Measurements from ENCODE around the gene CDON. TPM values are rescaled to one million over a fixed set of nuclear protein-coding genes. Genes with fewer than 3 reads are reported as not detected.

The CDON gene
- total and polyA plus RNA-seq, 2 donors (not counting 3 experiments of a cell fraction or from before 2014, with no cell fraction given), result 1.6 to 3.8 TPM

- H3K9me3 ChIP-seq (replicated peaks; ENCODE audit: control insufficient read depth, insufficient read depth, low read length), result no peaks in the 10 kb centered on the region
- no peaks in the 10 kb centered on the region for H3K36me3 ChIP-seq (ENCODE audit: control insufficient read depth in 2 of 2, extremely low read depth in 1 of 2, insufficient read depth in 2 of 2, low read length in 2 of 2)
- dilution Hi-C loops (cut with MboI; ENCODE audit: extremely low pct_ligation_motif_present, low sequenced_read_pairs), result no loop called here
- CTCF ChIA-PET, result no interaction called here
- DNase-seq (ENCODE audit: low read depth, low spot score) (no peak), FAIRE-seq (no peak)
- no peak overlapping the region for H2AFZ ChIP-seq (ENCODE audit: low read depth, low read length)
- no peak for TF ChIP-seq POLR2AphosphoS5 (IDR thresholded peaks at IDR 0.05; ENCODE audit: insufficient read depth, low read depth, low read length)
- TF ChIP-seq JUN (IDR thresholded peaks at IDR 0.05; ENCODE audit: borderline replicate concordance, insufficient read depth, insufficient read length, low read depth), result no peak
- no peak for TF ChIP-seq POLR2A (IDR thresholded peaks at IDR 0.05; ENCODE audit: low read depth, low read length)
- TF ChIP-seq MAX (IDR thresholded peaks at IDR 0.05; ENCODE audit: insufficient read depth, insufficient read length), result no peak
- no peak for TF ChIP-seq GATA2 (IDR thresholded peaks at IDR 0.05; ENCODE audit: insufficient read depth, insufficient read length, low read depth, low read length)
- no peak for TF ChIP-seq EZH2 (IDR thresholded peaks at IDR 0.05; ENCODE audit: borderline replicate concordance, low read depth, low read length, severe bottlenecking)
- no peak for TF ChIP-seq MYC (IDR thresholded peaks at IDR 0.05; ENCODE audit: low read depth, low read length)
- TF ChIP-seq CTCF (IDR thresholded peaks at IDR 0.05; ENCODE audit: extremely low read depth in 1 of 2, insufficient read depth in 1 of 2, low read depth in 1 of 2, low read length in 2 of 2), result no peak
- TF ChIP-seq FOS (IDR thresholded peaks at IDR 0.05; ENCODE audit: borderline replicate concordance, insufficient read depth, low read length), result no peak
- intact Hi-C loops (cut with micrococcal nuclease), result no loop called here
- H4K20me1 ChIP-seq (replicated peaks; ENCODE audit: control insufficient read depth, extremely low read depth, insufficient read depth, low read length), result no peaks in the 10 kb centered on the region
- H3K4me1 ChIP-seq (ENCODE audit: control insufficient read depth, extremely low read depth, insufficient read depth, low read length), result no peaks in the 10 kb centered on the region
- H3K4me3 ChIP-seq (replicated peaks in 1 of 3; ENCODE audit: insufficient read depth in 1 of 3, low read depth in 1 of 3, low read length in 3 of 3), result no peak overlapping the region
- no peak overlapping the region for H3K27ac ChIP-seq (ENCODE audit: insufficient read depth, low read depth, low read length)
- H3K9me1 ChIP-seq (replicated peaks; ENCODE audit: control insufficient read depth, extremely low read depth, insufficient read depth, low read length), result no peaks in the 10 kb centered on the region
- H3K9ac ChIP-seq (replicated peaks; ENCODE audit: extremely low read depth, insufficient read depth, low read length), result no peak overlapping the region
- H3K4me2 ChIP-seq (ENCODE audit: insufficient read depth, low read length), result no peak overlapping the region
- no peaks in the 10 kb centered on the region for H3K79me2 ChIP-seq (ENCODE audit: control insufficient read depth, insufficient read depth, low read length)
- H3K27me3 ChIP-seq (ENCODE audit: control insufficient read depth in 2 of 2, insufficient read depth in 2 of 2, low read length in 2 of 2), result no peaks in the 10 kb centered on the region
- BruUV-seq (replicated peaks), result no TSS peak
- POLR2A ChIA-PET, result no interaction called here
Observed at GRCh38 chr11:125982348-125982730, 80.3 kb downstream of the CDON start.
